Neural cell (in vitro differentiated cells): ENCODE data around the gene CCDC7.

ENCODE experiments used
- EP300 ChIP-seq: fragments of 450-650 bp; conservative IDR thresholded peaks from 2 replicates; pipeline ENCODE4 v1.6.1; 2014; ENCODE audit warnings: antibody characterized with exemption, mild to moderate bottlenecking, moderate library complexity; ENCODE audit not compliant: poor library complexity, severe bottlenecking
- EZH2 ChIP-seq: fragments of 200-600, 300-800 bp; shearing (Covaris generic), sonication (generic); IDR thresholded peaks from 2 replicates; pipeline ENCODE4 v1.6.1; 2014; ENCODE audit warnings: antibody characterized with exemption, low read length, borderline replicate concordance, mild to moderate bottlenecking; ENCODE audit not compliant: insufficient read depth, poor library complexity, severe bottlenecking
- MXI1 ChIP-seq: fragments of 450-650 bp; conservative IDR thresholded peaks from 2 replicates; pipeline ENCODE4 v1.6.1; 2014; ENCODE audit warnings: antibody characterized with exemption, mild to moderate bottlenecking; ENCODE audit not compliant: poor library complexity, severe bottlenecking
- POLR2AphosphoS5 ChIP-seq: IDR thresholded peaks from 2 replicates; pipeline ENCODE4 v1.6.1; 2012
- SMC3 ChIP-seq: fragments of 450-650 bp; conservative IDR thresholded peaks from 2 replicates; pipeline ENCODE4 v1.6.1; 2014; ENCODE audit warnings: antibody characterized with exemption, mild to moderate bottlenecking, moderate library complexity; ENCODE audit not compliant: poor library complexity
- TAF1 ChIP-seq: IDR thresholded peaks from 2 replicates; pipeline ENCODE4 v1.6.1; 2012; ENCODE audit warnings: low read depth
- TF ChIP-seq, protein P1 (sequence below): fragments of 450-650 bp; IDR thresholded peaks from 2 replicates; pipeline ENCODE4 v1.5.1; 2014; ENCODE audit warnings: antibody characterized with exemption, mild to moderate bottlenecking, moderate library complexity; ENCODE audit not compliant: poor library complexity, severe bottlenecking
- TF ChIP-seq, protein P2 (sequence below): IDR thresholded peaks from 2 replicates; pipeline ENCODE4 v1.6.1; 2012; ENCODE audit warnings: borderline replicate concordance

DNA sequence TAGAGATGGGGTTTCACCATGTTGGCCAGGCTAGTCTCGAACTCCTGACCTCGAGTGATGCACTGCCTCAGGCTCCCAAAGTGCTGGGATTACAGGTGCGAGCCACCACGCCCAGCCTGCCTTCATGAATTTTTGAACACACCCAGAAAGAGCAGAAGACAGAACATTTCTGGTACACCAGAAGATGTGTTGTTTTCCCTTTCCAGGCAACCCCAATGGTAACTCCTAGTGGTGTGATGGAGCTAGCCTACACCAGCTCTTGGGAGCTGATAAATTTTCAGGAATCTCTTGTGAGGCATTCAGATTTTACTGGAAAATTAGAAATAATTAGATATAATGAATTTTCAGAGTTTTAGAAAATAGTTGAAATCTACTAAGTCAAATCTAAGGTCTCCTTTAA, 904 bp upstream of the CCDC7 start:
- TF ChIP-seq, protein P1, sequence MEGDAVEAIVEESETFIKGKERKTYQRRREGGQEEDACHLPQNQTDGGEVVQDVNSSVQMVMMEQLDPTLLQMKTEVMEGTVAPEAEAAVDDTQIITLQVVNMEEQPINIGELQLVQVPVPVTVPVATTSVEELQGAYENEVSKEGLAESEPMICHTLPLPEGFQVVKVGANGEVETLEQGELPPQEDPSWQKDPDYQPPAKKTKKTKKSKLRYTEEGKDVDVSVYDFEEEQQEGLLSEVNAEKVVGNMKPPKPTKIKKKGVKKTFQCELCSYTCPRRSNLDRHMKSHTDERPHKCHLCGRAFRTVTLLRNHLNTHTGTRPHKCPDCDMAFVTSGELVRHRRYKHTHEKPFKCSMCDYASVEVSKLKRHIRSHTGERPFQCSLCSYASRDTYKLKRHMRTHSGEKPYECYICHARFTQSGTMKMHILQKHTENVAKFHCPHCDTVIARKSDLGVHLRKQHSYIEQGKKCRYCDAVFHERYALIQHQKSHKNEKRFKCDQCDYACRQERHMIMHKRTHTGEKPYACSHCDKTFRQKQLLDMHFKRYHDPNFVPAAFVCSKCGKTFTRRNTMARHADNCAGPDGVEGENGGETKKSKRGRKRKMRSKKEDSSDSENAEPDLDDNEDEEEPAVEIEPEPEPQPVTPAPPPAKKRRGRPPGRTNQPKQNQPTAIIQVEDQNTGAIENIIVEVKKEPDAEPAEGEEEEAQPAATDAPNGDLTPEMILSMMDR: no peak
- no peak for TF ChIP-seq SMC3
- TF ChIP-seq TAF1: no peak
- TF ChIP-seq, protein P2, sequence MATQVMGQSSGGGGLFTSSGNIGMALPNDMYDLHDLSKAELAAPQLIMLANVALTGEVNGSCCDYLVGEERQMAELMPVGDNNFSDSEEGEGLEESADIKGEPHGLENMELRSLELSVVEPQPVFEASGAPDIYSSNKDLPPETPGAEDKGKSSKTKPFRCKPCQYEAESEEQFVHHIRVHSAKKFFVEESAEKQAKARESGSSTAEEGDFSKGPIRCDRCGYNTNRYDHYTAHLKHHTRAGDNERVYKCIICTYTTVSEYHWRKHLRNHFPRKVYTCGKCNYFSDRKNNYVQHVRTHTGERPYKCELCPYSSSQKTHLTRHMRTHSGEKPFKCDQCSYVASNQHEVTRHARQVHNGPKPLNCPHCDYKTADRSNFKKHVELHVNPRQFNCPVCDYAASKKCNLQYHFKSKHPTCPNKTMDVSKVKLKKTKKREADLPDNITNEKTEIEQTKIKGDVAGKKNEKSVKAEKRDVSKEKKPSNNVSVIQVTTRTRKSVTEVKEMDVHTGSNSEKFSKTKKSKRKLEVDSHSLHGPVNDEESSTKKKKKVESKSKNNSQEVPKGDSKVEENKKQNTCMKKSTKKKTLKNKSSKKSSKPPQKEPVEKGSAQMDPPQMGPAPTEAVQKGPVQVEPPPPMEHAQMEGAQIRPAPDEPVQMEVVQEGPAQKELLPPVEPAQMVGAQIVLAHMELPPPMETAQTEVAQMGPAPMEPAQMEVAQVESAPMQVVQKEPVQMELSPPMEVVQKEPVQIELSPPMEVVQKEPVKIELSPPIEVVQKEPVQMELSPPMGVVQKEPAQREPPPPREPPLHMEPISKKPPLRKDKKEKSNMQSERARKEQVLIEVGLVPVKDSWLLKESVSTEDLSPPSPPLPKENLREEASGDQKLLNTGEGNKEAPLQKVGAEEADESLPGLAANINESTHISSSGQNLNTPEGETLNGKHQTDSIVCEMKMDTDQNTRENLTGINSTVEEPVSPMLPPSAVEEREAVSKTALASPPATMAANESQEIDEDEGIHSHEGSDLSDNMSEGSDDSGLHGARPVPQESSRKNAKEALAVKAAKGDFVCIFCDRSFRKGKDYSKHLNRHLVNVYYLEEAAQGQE: no peak
- TF ChIP-seq POLR2AphosphoS5: no peak
- no peak for TF ChIP-seq EZH2
- TF ChIP-seq EP300: no peak
- TF ChIP-seq MXI1: no peak
